SU-DHL-6 (cell line): Measurements from ENCODE around the gene HIVEP1.

ENCODE experiments used
- CTCF ChIP-seq: fragments of 200-600 bp; sonication (generic); IDR thresholded peaks from one replicate; pipeline ENCODE4 v1.5.1; 2017; ENCODE audit warnings: antibody characterized with exemption, mild to moderate bottlenecking, low read length, moderate library complexity; ENCODE audit not compliant: insufficient read depth, poor library complexity, severe bottlenecking
- EZH2phosphoT487 ChIP-seq: fragments of 200-600 bp; sonication (generic), shearing (Covaris generic); conservative IDR thresholded peaks from 2 replicates; pipeline ENCODE4 v1.6.1; 2018; ENCODE audit warnings: mild to moderate bottlenecking, antibody characterized with exemption, low read length, moderate library complexity, mixed read lengths

- TF ChIP-seq CTCF, result no peak
- TF ChIP-seq EZH2phosphoT487, result no peak
These were observed 80.7 kb downstream of the HIVEP1 start for GRCh38 chr6:12092762-12093161.
